B cell (primary cell): Measurements from ENCODE around the gene DEDD2. TPM values are rescaled to one million over a fixed set of nuclear protein-coding genes. Genes with fewer than 3 reads are reported as not detected.

Experiments
- ATAC-seq: fragments of 200-7000 bp; cut with Tn5 transposase; one replicate; pipeline ENCODE4 v1.10.0; 2021; ENCODE audit warnings: low read depth, mild to moderate bottlenecking, moderate number of reproducible peaks, moderate library complexity
- CTCF ChIA-PET: fragments of 350-600 bp; sonication (Branson Sonifier 250); formaldehyde crosslinking; loops from one replicate; lab custom pipeline; 2021; ENCODE audit warnings: antibody characterized with exemption, inconsistent platforms; lab: Charles Lee
- POLR2A ChIA-PET: fragments of 350-600 bp; sonication (Branson Sonifier 250); formaldehyde crosslinking; loops from one replicate; lab custom pipeline; 2021; ENCODE audit warnings: antibody characterized with exemption; lab: Charles Lee
- DNase-seq: peaks from one replicate; pipeline ENCODE4 v3.0.0; 2013
- H2AFZ ChIP-seq: 2 replicates; pipeline ENCODE4 v1.6.1; 2012; ENCODE audit warnings: mild to moderate bottlenecking, low read depth, low read length; ENCODE audit not compliant: insufficient read depth, poor library complexity, severe bottlenecking
- H3K27ac ChIP-seq, 2 donors: 1 replicate in 1 of 2; 2 replicates in 1 of 2; pipeline ENCODE4 v1.5.1; 2012 to 2013; ENCODE audit warnings: low read length in 2 of 2, mild to moderate bottlenecking in 2 of 2, moderate library complexity in 1 of 2
- H3K27me3 ChIP-seq, 4 experiments: fragments of 200-600 bp in 1 of 4; sonication (generic) in 1 of 4; replicated peaks in 1 of 4; 1 replicate in 2 of 4; 2 replicates in 2 of 4; pipeline versions ENCODE4 v1.6.1 to v1.7.0; 2013 to 2016; ENCODE audit warnings: low read length in 3 of 4, mild to moderate bottlenecking in 2 of 4, mixed read lengths in 1 of 4, moderate library complexity in 1 of 4; ENCODE audit not compliant: insufficient read depth in 4 of 4, control insufficient read depth in 3 of 4; ENCODE audit errors: control extremely low read depth in 1 of 4
- H3K36me3 ChIP-seq, 2 experiments: replicated peaks in 1 of 2; 1 replicate in 1 of 2; 2 replicates in 1 of 2; pipeline versions ENCODE4 v1.6.1 to v1.7.1; 2013; ENCODE audit warnings: low read length in 1 of 2; ENCODE audit not compliant: insufficient read depth in 2 of 2, control insufficient read depth in 1 of 2; ENCODE audit errors: control extremely low read depth in 1 of 2, extremely low read depth in 1 of 2
- H3K4me1 ChIP-seq, 2 donors: fragments of 200-600 bp in 1 of 2; sonication (generic) in 1 of 2; 1 replicate in 1 of 2; 2 replicates in 1 of 2; pipeline versions ENCODE4 v1.5.1 to v1.6.1; 2013 to 2017; ENCODE audit warnings: low read length in 2 of 2; ENCODE audit not compliant: control insufficient read depth in 2 of 2, insufficient read depth in 2 of 2
- H3K4me2 ChIP-seq: replicated peaks from 2 replicates; pipeline ENCODE3; 2012; ENCODE audit warnings: mild to moderate bottlenecking, low read depth, low read length; ENCODE audit not compliant: poor library complexity, severe bottlenecking
- H3K4me3 ChIP-seq, 5 experiments: fragments of 200-600 bp in 1 of 5; sonication (generic) in 1 of 5; 1 replicate in 3 of 5; 2 replicates in 2 of 5; pipeline versions ENCODE4 v1.5.1 to v1.7.0; 2011 to 2016; ENCODE audit warnings: low read length in 4 of 5, mild to moderate bottlenecking in 4 of 5, low read depth in 2 of 5, control low read depth in 1 of 5, moderate library complexity in 1 of 5; ENCODE audit not compliant: insufficient read depth in 1 of 5; ENCODE audit errors: control extremely low read depth in 1 of 5, extremely low read depth in 1 of 5
- H3K79me2 ChIP-seq: fragments of 200-600 bp; sonication (generic); one replicate; pipeline ENCODE4 v1.6.0; 2016; ENCODE audit warnings: low read length; ENCODE audit not compliant: control insufficient read depth, insufficient read depth
- H3K9ac ChIP-seq: fragments of 200-600 bp; sonication (generic); 2 replicates; pipeline ENCODE4 v1.6.1; 2017; ENCODE audit warnings: mild to moderate bottlenecking, low read length, moderate library complexity
- H3K9me3 ChIP-seq, 3 donors: one replicate each; pipeline versions ENCODE4 v1.6.1 to v1.7.1; 2013; ENCODE audit warnings: low read length in 2 of 3; ENCODE audit not compliant: control insufficient read depth in 2 of 3, insufficient read depth in 1 of 3; ENCODE audit errors: control extremely low read depth in 1 of 3
- H4K20me1 ChIP-seq: 2 replicates; pipeline ENCODE4 v1.6.0; 2012; ENCODE audit warnings: mild to moderate bottlenecking, low read length; ENCODE audit not compliant: insufficient read depth, control insufficient read depth, poor library complexity, severe bottlenecking
- H3K27ac Mint-ChIP-seq: one replicate; pipeline ENCODE4 v1.8.0; 2021; ENCODE audit warnings: mixed read lengths
- H3K27me3 Mint-ChIP-seq: one replicate; pipeline ENCODE4 v1.8.0; 2021; ENCODE audit warnings: mixed read lengths
- H3K4me1 Mint-ChIP-seq: one replicate; pipeline ENCODE4 v1.8.0; 2021; ENCODE audit warnings: mixed read lengths
- H3K4me3 Mint-ChIP-seq: one replicate; pipeline ENCODE4 v1.8.0; 2021; ENCODE audit warnings: mixed read lengths
- H3K9me3 Mint-ChIP-seq: one replicate; pipeline ENCODE4 v1.8.0; 2022; ENCODE audit warnings: mixed read lengths; ENCODE audit not compliant: insufficient read depth
- CTCF ChIP-seq: fragments of 200-600 bp; IDR thresholded peaks from one replicate; pipeline ENCODE4 v1.8.0; 2022; ENCODE audit warnings: antibody characterized with exemption, mild to moderate bottlenecking
- EZH2 ChIP-seq: IDR thresholded peaks from 2 replicates; pipeline ENCODE4 v1.6.1; 2012; ENCODE audit warnings: borderline replicate concordance, low read depth, mild to moderate bottlenecking, moderate library complexity, low read length; ENCODE audit not compliant: insufficient read depth, poor library complexity, severe bottlenecking
- WGBS: methylation state at CpG from one replicate; pipeline ENCODE4 v1.1.5; 2013; ENCODE audit warnings: missing lambda C conversion rate; ENCODE audit not compliant: insufficient coverage; 5-methylcytosine and 5-hydroxymethylcytosine counted together
- intact Hi-C: fragments of 100-400 bp; cut with micrococcal nuclease; formaldehyde crosslinking; loops from one replicate; pipeline ENCODE4 v1.10.0; 2022
- polyA plus RNA-seq: library from polyadenylated mRNA; depleted of rRNA; stranded (reverse); fragments of >200 nt; gene quantifications from 2 replicates; pipeline ENCODE4 v1.2.3, GENCODE V29; 2012
- total RNA-seq, 2 donors: library from RNA; stranded (reverse); fragments of 120-200 nt in 1 of 2; gene quantifications; 1 replicate in 1 of 2; 2 replicates in 1 of 2; pipeline versions ENCODE4 v1.2.3 to v1.2.4, GENCODE V29; 2013 to 2022

Gene DEDD2
- total and polyA plus RNA-seq, 2 donors (not counting 1 experiment from before 2014, with no cell fraction given) = 52.8 to 90.6 TPM

GRCh38 chr19:42193294-42193693 is 24.2 kb downstream of the DEDD2 start:
- WGBS = no CpG with 5 or more reads among the region's 1 CpG
- H3K27ac ChIP-seq = no peak overlapping the region

More at GRCh38 chr19:42193294-42193693, 24.2 kb downstream of the DEDD2 start:
- Histone ChIP-seq H3K9me3 (peaks cover 0 to 7% (median 4%) of the 10 kb centered on the region in 3 donors), H3K4me1 (peaks cover 13 to 24% of the 10 kb centered on the region in 2 donors), H3K36me3 (peaks cover 0 to 15% of the 10 kb centered on the region in 2 experiments), H3K9ac (no peak overlapping the region), H3K27me3 (no peaks in the 10 kb centered on the region), H4K20me1 (peaks cover 4% of the 10 kb centered on the region), H3K79me2 (peaks cover 17% of the 10 kb centered on the region), H3K4me2 (no peak overlapping the region), H2AFZ (no peak overlapping the region), H3K4me3 (no peak overlapping the region)
- DNase-seq (no peak), ATAC-seq (no peak)
- H3K27ac Mint-ChIP-seq = no peak overlapping the region
- ChIA-PET CTCF (interaction anchor here (0.7 to 1.1 kb wide), 3 partner anchors 12 to 85 kb away, joined by 3 read pairs; no protein-coding TSS in a partner anchor), POLR2A (no interaction called here)
- intact Hi-C loops = no loop called here
- H3K4me3 Mint-ChIP-seq = no peak overlapping the region
- TF ChIP-seq CTCF (no peak), EZH2 (no peak)
- no peaks in the 10 kb centered on the region for H3K27me3 Mint-ChIP-seq
- H3K9me3 Mint-ChIP-seq = peaks cover 2% of the 10 kb centered on the region
- H3K4me1 Mint-ChIP-seq = peaks cover 34% of the 10 kb centered on the region
